ENCODE measurements around the gene LBX1. TPM values are rescaled to one million over a fixed set of nuclear protein-coding genes. Genes with fewer than 3 reads are reported as not detected.

Gene LBX1
- total and polyA plus RNA-seq, 2 donors (not counting 3 experiments of a cell fraction or from before 2014, with no cell fraction given), result not detected

DNA sequence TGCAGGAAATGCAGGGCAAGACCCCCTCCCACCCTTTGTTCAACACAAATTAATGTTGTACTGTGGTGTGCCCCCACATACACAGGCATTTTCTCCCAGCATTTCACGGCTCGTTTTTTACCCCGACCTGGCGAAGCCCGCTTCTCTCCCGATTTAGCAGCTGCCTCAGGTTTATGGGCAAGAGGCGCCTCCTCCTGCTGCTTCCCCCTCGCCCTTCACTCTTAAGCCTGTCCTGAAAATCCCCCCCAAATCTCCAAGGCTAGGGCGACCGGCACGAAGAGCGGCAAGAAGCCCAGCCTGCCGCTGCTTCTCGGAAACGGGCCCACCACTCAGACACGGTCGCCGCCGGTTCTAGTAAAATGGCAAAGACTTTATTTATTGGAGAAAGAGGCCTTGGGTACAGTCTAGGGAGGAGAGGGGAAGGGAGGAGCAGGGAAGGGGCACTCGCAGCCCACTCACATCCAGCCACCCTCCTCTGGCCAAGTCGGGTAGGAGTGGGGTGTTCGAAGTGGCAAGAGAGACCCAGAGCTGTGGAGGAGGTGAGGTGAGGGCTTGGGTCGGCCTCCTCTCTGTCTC lies 3.3 kb downstream of the LBX1 start:
- ChIA-PET CTCF (interaction anchor here (1.7 kb wide), 1 partner anchor 12 kb away, joined by 5 read pairs; no protein-coding TSS in a partner anchor), POLR2A (no interaction called here)
- Histone ChIP-seq H3K9ac (replicated peaks; ENCODE audit: extremely low read depth, insufficient read depth, low read length) (no peak overlapping the region), H3K4me2 (ENCODE audit: insufficient read depth, low read length) (no peak overlapping the region), H3K79me2 (ENCODE audit: control insufficient read depth, insufficient read depth, low read length) (no peaks in the 10 kb centered on the region), H3K9me1 (replicated peaks; ENCODE audit: control insufficient read depth, extremely low read depth, insufficient read depth, low read length) (no peaks in the 10 kb centered on the region), H2AFZ (ENCODE audit: low read depth, low read length) (no peak overlapping the region), H3K4me1 (ENCODE audit: control insufficient read depth, extremely low read depth, insufficient read depth, low read length) (no peaks in the 10 kb centered on the region), H4K20me1 (replicated peaks; ENCODE audit: control insufficient read depth, extremely low read depth, insufficient read depth, low read length) (no peaks in the 10 kb centered on the region), H3K27me3 (ENCODE audit: control insufficient read depth in 2 of 2, insufficient read depth in 2 of 2, low read length in 2 of 2) (peaks cover 85 to 99% of the 10 kb centered on the region in 2 experiments), H3K27ac (ENCODE audit: insufficient read depth, low read depth, low read length) (no peak overlapping the region), H3K36me3 (ENCODE audit: control insufficient read depth in 2 of 2, extremely low read depth in 1 of 2, insufficient read depth in 2 of 2, low read length in 2 of 2) (no peaks in the 10 kb centered on the region), H3K9me3 (replicated peaks; ENCODE audit: control insufficient read depth, insufficient read depth, low read length) (no peaks in the 10 kb centered on the region), H3K4me3 (replicated peaks in 1 of 3; ENCODE audit: insufficient read depth in 1 of 3, low read depth in 1 of 3, low read length in 3 of 3) (no peak overlapping the region)
- FAIRE-seq (no peak), DNase-seq (ENCODE audit: low read depth, low spot score) (no peak)
- dilution Hi-C loops (cut with MboI; ENCODE audit: extremely low pct_ligation_motif_present, low sequenced_read_pairs), result no loop called here
- BruUV-seq (replicated peaks), result no TSS peak
- TF ChIP-seq EZH2 (IDR thresholded peaks at IDR 0.05; ENCODE audit: borderline replicate concordance, low read depth, low read length, severe bottlenecking) (peak; percentile 35), MYC (IDR thresholded peaks at IDR 0.05; ENCODE audit: low read depth, low read length) (no peak)
- intact Hi-C loops (cut with micrococcal nuclease), result no loop called here

GRCh38 chr10:101224910-101225823 lies 4.1 kb downstream of the LBX1 start:
- intact Hi-C loops (cut with micrococcal nuclease) (no loop called here), dilution Hi-C loops (cut with MboI; ENCODE audit: extremely low pct_ligation_motif_present, low sequenced_read_pairs) (no loop called here)
- Histone ChIP-seq H3K27ac (ENCODE audit: insufficient read depth, low read depth, low read length) (no peak overlapping the region), H3K9me1 (replicated peaks; ENCODE audit: control insufficient read depth, extremely low read depth, insufficient read depth, low read length) (no peaks in the 10 kb centered on the region), H3K9ac (replicated peaks; ENCODE audit: extremely low read depth, insufficient read depth, low read length) (no peak overlapping the region), H3K79me2 (ENCODE audit: control insufficient read depth, insufficient read depth, low read length) (no peaks in the 10 kb centered on the region), H3K27me3 (ENCODE audit: control insufficient read depth in 2 of 2, insufficient read depth in 2 of 2, low read length in 2 of 2) (peaks cover 85 to 99% of the 10 kb centered on the region in 2 experiments), H3K36me3 (ENCODE audit: control insufficient read depth in 2 of 2, extremely low read depth in 1 of 2, insufficient read depth in 2 of 2, low read length in 2 of 2) (no peaks in the 10 kb centered on the region), H2AFZ (ENCODE audit: low read depth, low read length) (no peak overlapping the region), H3K4me3 (replicated peaks in 1 of 3; ENCODE audit: insufficient read depth in 1 of 3, low read depth in 1 of 3, low read length in 3 of 3) (no peak overlapping the region), H3K9me3 (replicated peaks; ENCODE audit: control insufficient read depth, insufficient read depth, low read length) (no peaks in the 10 kb centered on the region), H3K4me1 (ENCODE audit: control insufficient read depth, extremely low read depth, insufficient read depth, low read length) (no peaks in the 10 kb centered on the region), H4K20me1 (replicated peaks; ENCODE audit: control insufficient read depth, extremely low read depth, insufficient read depth, low read length) (no peaks in the 10 kb centered on the region), H3K4me2 (ENCODE audit: insufficient read depth, low read length) (no peak overlapping the region)
- BruUV-seq (replicated peaks), result no TSS peak
- DNase-seq (ENCODE audit: low read depth, low spot score) (no peak), FAIRE-seq (no peak)
- ChIA-PET CTCF (interaction anchor here (0.6 kb wide), 1 partner anchor 14 kb away, joined by 3 read pairs; no protein-coding TSS in a partner anchor), POLR2A (no interaction called here)
- TF ChIP-seq EZH2 (IDR thresholded peaks at IDR 0.05; ENCODE audit: borderline replicate concordance, low read depth, low read length, severe bottlenecking), result peak; percentile 91
- TF ChIP-seq, protein P1, sequence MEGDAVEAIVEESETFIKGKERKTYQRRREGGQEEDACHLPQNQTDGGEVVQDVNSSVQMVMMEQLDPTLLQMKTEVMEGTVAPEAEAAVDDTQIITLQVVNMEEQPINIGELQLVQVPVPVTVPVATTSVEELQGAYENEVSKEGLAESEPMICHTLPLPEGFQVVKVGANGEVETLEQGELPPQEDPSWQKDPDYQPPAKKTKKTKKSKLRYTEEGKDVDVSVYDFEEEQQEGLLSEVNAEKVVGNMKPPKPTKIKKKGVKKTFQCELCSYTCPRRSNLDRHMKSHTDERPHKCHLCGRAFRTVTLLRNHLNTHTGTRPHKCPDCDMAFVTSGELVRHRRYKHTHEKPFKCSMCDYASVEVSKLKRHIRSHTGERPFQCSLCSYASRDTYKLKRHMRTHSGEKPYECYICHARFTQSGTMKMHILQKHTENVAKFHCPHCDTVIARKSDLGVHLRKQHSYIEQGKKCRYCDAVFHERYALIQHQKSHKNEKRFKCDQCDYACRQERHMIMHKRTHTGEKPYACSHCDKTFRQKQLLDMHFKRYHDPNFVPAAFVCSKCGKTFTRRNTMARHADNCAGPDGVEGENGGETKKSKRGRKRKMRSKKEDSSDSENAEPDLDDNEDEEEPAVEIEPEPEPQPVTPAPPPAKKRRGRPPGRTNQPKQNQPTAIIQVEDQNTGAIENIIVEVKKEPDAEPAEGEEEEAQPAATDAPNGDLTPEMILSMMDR (IDR thresholded peaks at IDR 0.05; ENCODE audit: extremely low read depth in 1 of 2, insufficient read depth in 1 of 2, low read depth in 1 of 2, low read length in 2 of 2), result no peak
